K562 (cell line): Measurements from ENCODE around the gene PARD3B.

ENCODE experiments used
- ATF3 ChIP-seq, 2 experiments: fragments of 450-650 bp in 1 of 2; sonication (generic) in 1 of 2; formaldehyde crosslinking in 1 of 2; IDR thresholded peaks in 1 of 2; conservative IDR thresholded peaks in 1 of 2; 2 replicates each; pipeline versions ENCODE4 v1.6.1 to v1.8.1; 2016 to 2023; ENCODE audit warnings: mild to moderate bottlenecking in 2 of 2, moderate library complexity in 2 of 2, inconsistent platforms in 1 of 2, missing genetic modification reagents in 1 of 2
- ATF4 ChIP-seq: fragments of 450-650 bp; formaldehyde crosslinking; IDR thresholded peaks from 2 replicates; pipeline ENCODE4 v1.4.0; 2022; ENCODE audit warnings: mild to moderate bottlenecking, moderate library complexity
- CREB1 ChIP-seq, 2 experiments: sonication (generic) in 1 of 2; formaldehyde crosslinking in 1 of 2; IDR thresholded peaks; 2 replicates each; pipeline versions ENCODE4 v1.6.1 to v1.8.0; 2012 to 2022; ENCODE audit warnings: inconsistent platforms in 1 of 2, mild to moderate bottlenecking in 1 of 2, missing genetic modification reagents in 1 of 2, moderate library complexity in 1 of 2
- CTCF ChIP-seq, 3 experiments: IDR thresholded peaks in 2 of 3; conservative IDR thresholded peaks in 1 of 3; 2 replicates each; pipeline ENCODE4 v1.5.1; 2011 to 2012; ENCODE audit warnings: low read length in 3 of 3, mild to moderate bottlenecking in 3 of 3, control low read depth in 2 of 3, improper control_type of control experiment in 1 of 3, inconsistent platforms in 1 of 3, low read depth in 1 of 3, mixed read lengths in 1 of 3, moderate library complexity in 1 of 3; ENCODE audit not compliant: insufficient read depth in 2 of 3
- GTF2E2 ChIP-seq: fragments of 200-800 bp; sonication (Bioruptor generic); IDR thresholded peaks from 2 replicates; pipeline ENCODE4 v1.6.1; 2016; ENCODE audit warnings: missing genetic modification characterization, missing compliant biosample characterization
- JUN ChIP-seq, 2 experiments: sonication (generic) in 1 of 2; formaldehyde crosslinking in 1 of 2; IDR thresholded peaks; 2 replicates each; pipeline versions ENCODE4 v1.6.1 to v1.8.0; 2012 to 2022; ENCODE audit warnings: borderline replicate concordance in 2 of 2, mild to moderate bottlenecking in 2 of 2, improper control_type of control experiment in 1 of 2, low read depth in 1 of 2, low read length in 1 of 2, missing genetic modification reagents in 1 of 2
- RAD51 ChIP-seq: fragments of 450-650 bp; IDR thresholded peaks from 2 replicates; pipeline ENCODE4 v1.7.1; 2016; ENCODE audit warnings: low read depth, mild to moderate bottlenecking, borderline replicate concordance
- TAF1 ChIP-seq: IDR thresholded peaks from 2 replicates; pipeline ENCODE4 v1.6.1; 2011; ENCODE audit warnings: mild to moderate bottlenecking, low read length, moderate library complexity; ENCODE audit not compliant: insufficient read depth, control insufficient read depth, severe bottlenecking; ENCODE audit errors: extremely low read depth
- ZFX ChIP-seq: sonication (generic); formaldehyde crosslinking; IDR thresholded peaks from 2 replicates; pipeline ENCODE4 v1.8.0; 2022; ENCODE audit warnings: mild to moderate bottlenecking, missing genetic modification reagents, moderate library complexity
- ZNF146 ChIP-seq: IDR thresholded peaks from one replicate; pipeline ENCODE4 v1.6.1; 2018; ENCODE audit warnings: missing compliant biosample characterization; ENCODE audit not compliant: unreplicated experiment
- TF ChIP-seq, protein P1 (sequence below): sonication (generic); formaldehyde crosslinking; IDR thresholded peaks from 2 replicates; pipeline ENCODE4 v1.8.1; 2023; ENCODE audit warnings: mild to moderate bottlenecking, missing genetic modification reagents

DNA sequence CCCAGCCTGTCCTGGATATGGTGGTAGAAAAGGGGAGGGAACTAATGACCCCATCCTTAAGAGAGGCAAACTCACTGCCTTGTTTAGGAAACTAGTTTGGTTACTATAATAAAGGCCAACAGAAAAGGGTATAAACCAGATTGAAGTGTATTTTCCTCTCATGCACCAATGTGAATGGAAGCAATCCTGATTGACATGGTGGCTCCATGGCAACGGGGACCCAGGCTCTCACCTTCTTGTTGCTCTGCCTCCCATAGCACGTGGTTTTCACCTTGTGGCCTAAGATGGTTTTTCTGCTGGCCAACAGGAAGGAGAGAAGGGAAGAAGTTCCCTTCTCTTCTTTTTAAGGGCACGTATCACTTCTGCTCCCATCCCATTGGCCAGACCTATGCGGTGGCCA, 1069.7 kb downstream of the PARD3B start:
- TF ChIP-seq, protein P1, sequence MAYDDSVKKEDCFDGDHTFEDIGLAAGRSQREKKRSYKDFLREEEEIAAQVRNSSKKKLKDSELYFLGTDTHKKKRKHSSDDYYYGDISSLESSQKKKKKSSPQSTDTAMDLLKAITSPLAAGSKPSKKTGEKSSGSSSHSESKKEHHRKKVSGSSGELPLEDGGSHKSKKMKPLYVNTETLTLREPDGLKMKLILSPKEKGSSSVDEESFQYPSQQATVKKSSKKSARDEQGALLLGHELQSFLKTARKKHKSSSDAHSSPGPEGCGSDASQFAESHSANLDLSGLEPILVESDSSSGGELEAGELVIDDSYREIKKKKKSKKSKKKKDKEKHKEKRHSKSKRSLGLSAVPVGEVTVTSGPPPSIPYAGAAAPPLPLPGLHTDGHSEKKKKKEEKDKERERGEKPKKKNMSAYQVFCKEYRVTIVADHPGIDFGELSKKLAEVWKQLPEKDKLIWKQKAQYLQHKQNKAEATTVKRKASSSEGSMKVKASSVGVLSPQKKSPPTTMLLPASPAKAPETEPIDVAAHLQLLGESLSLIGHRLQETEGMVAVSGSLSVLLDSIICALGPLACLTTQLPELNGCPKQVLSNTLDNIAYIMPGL (CRISPR knock-in tag): no peak
- TF ChIP-seq JUN (IDR thresholded peaks at IDR 0.05; ENCODE audit: borderline replicate concordance, low read depth, low read length): no peak
- TF ChIP-seq JUN (CRISPR knock-in tag; IDR thresholded peaks at IDR 0.05; ENCODE audit: borderline replicate concordance): no peak
- no peak for TF ChIP-seq ZNF146
- no peak for TF ChIP-seq GTF2E2 (tag)
- no peak for TF ChIP-seq RAD51
- TF ChIP-seq CTCF (IDR thresholded peaks at IDR 0.05 in 2 of 3, conservative IDR thresholded peaks at IDR 0.05 in 1 of 3; ENCODE audit: insufficient read depth in 2 of 3, low read depth in 1 of 3, low read length in 3 of 3): no peak
- no peak for TF ChIP-seq CREB1 (IDR thresholded peaks at IDR 0.05)
- no peak for TF ChIP-seq CREB1 (CRISPR knock-in tag; IDR thresholded peaks at IDR 0.05)
- no peak for TF ChIP-seq TAF1
- no peak for TF ChIP-seq ATF4 (CRISPR knock-in tag)
- no peak for TF ChIP-seq ATF3 (IDR thresholded peaks at IDR 0.05)
- TF ChIP-seq ATF3 (CRISPR knock-in tag; conservative IDR thresholded peaks at IDR 0.05): no peak
- TF ChIP-seq ZFX: no peak
